Measurements from ENCODE around the gene KRTAP10-3. TPM values are rescaled to one million over a fixed set of nuclear protein-coding genes. Genes with fewer than 3 reads are reported as not detected.
A peak's percentile ranks its signal among the peaks of the same experiment; 100 is the strongest.

KRTAP10-3 gene
- total RNA-seq, 1 donor from 2014 or later: not detected

- DNase-seq (ENCODE audit: low read depth, low spot score): no peak
- no peaks in the 10 kb centered on the region for H3K27me3 Mint-ChIP-seq (ENCODE audit: low read depth)
- no peaks in the 10 kb centered on the region for H3K36me3 Mint-ChIP-seq (ENCODE audit: low read depth)
- no peaks in the 10 kb centered on the region for H3K4me1 Mint-ChIP-seq
- H3K27ac Mint-ChIP-seq (ENCODE audit: unreplicated experiment): no peak overlapping the region
- H3K4me3 Mint-ChIP-seq: no peak overlapping the region
- TF ChIP-seq CTCF (conservative IDR thresholded peaks at IDR 0.05): no peak
- no peaks in the 10 kb centered on the region for H3K9me3 Mint-ChIP-seq
Observed at GRCh38 chr21:44521301-44521927, 37.2 kb downstream of the KRTAP10-3 start.

- Mint-ChIP-seq H3K27me3 (ENCODE audit: low read depth) (no peaks in the 10 kb centered on the region), H3K4me1 (no peaks in the 10 kb centered on the region), H3K36me3 (ENCODE audit: low read depth) (no peaks in the 10 kb centered on the region), H3K27ac (ENCODE audit: unreplicated experiment) (no peak overlapping the region), H3K4me3 (no peak overlapping the region), H3K9me3 (no peaks in the 10 kb centered on the region)
- no peak for TF ChIP-seq CTCF (conservative IDR thresholded peaks at IDR 0.05)
- DNase-seq (ENCODE audit: low read depth, low spot score): no peak
Observed at GRCh38 chr21:44520326-44521300, 38.0 kb downstream of the KRTAP10-3 start.

- Mint-ChIP-seq H3K4me1 (no peaks in the 10 kb centered on the region), H3K36me3 (ENCODE audit: low read depth) (no peaks in the 10 kb centered on the region), H3K4me3 (no peak overlapping the region), H3K9me3 (no peaks in the 10 kb centered on the region), H3K27ac (ENCODE audit: unreplicated experiment) (peak overlapping the region; percentile 19), H3K27me3 (ENCODE audit: low read depth) (no peaks in the 10 kb centered on the region)
- DNase-seq (ENCODE audit: low read depth, low spot score): no peak
- TF ChIP-seq CTCF (conservative IDR thresholded peaks at IDR 0.05): no peak
Observed at GRCh38 chr21:44519346-44520325, 39.0 kb downstream of the KRTAP10-3 start.

- H3K27ac Mint-ChIP-seq (ENCODE audit: unreplicated experiment): no peak overlapping the region
- DNase-seq (ENCODE audit: low read depth, low spot score): no peak
- H3K4me3 Mint-ChIP-seq: no peak overlapping the region
- H3K4me1 Mint-ChIP-seq: no peaks in the 10 kb centered on the region
- TF ChIP-seq CTCF (conservative IDR thresholded peaks at IDR 0.05): no peak
- no peaks in the 10 kb centered on the region for H3K9me3 Mint-ChIP-seq
- no peaks in the 10 kb centered on the region for H3K27me3 Mint-ChIP-seq (ENCODE audit: low read depth)
- no peaks in the 10 kb centered on the region for H3K36me3 Mint-ChIP-seq (ENCODE audit: low read depth)
Observed at GRCh38 chr21:44518686-44519085, 39.9 kb downstream of the KRTAP10-3 start.
